Ovary (tissue), 9 donors: ENCODE data around the gene RNU6-7. TPM values are rescaled to one million over a fixed set of nuclear protein-coding genes. Genes with fewer than 3 reads are reported as not detected.

Experiments used
- DNase-seq, 5 donors: peaks; one replicate each; pipeline ENCODE4 v3.0.0-alpha.2; 2019 to 2020
- H3K27ac ChIP-seq, 2 donors: fragments of 200-600 bp; one replicate each; pipeline versions ENCODE4 v1.5.1 to v1.8.0; 2019 to 2022
- H3K27me3 ChIP-seq: fragments of 200-600 bp; one replicate; pipeline ENCODE4 v1.8.0; 2022
- H3K36me3 ChIP-seq: fragments of 200-600 bp; sonication (generic); one replicate; pipeline ENCODE4 v1.5.1; 2019
- H3K4me1 ChIP-seq: one replicate; pipeline ENCODE4 v1.8.1; 2013; ENCODE audit warnings: mild to moderate bottlenecking, moderate library complexity; ENCODE audit not compliant: insufficient read depth
- H3K4me3 ChIP-seq: fragments of 200-600 bp; sonication (generic); one replicate; pipeline ENCODE4 v1.5.1; 2017
- H3K9me3 ChIP-seq, 2 donors: fragments of 200-600 bp in 1 of 2; sonication (generic) in 1 of 2; one replicate each; pipeline versions ENCODE4 v1.5.1 to v1.8.1; 2013 to 2019; ENCODE audit warnings: mild to moderate bottlenecking in 1 of 2, moderate library complexity in 1 of 2
- EP300 ChIP-seq: sonication (generic); formaldehyde crosslinking; IDR thresholded peaks from one replicate; pipeline ENCODE4 v1.6.1; 2017; ENCODE audit warnings: antibody characterized with exemption
- POLR2A ChIP-seq: fragments of 450-650 bp; IDR thresholded peaks from one replicate; pipeline ENCODE4 v1.6.1; 2017; ENCODE audit warnings: antibody characterized with exemption, mild to moderate bottlenecking, moderate library complexity
- WGBS, 3 donors: extraction: QIAGEN DNeasy Blood & Tissue Kit in 1 of 3; methylation state at CpG; one replicate each; pipeline versions ENCODE4 v1.1.5 to v1.1.7; 2013 to 2017; 5-methylcytosine and 5-hydroxymethylcytosine counted together
- intact Hi-C, 4 donors: fragments of 100-400 bp; cut with DNase I; formaldehyde crosslinking; loops; one replicate each; pipeline versions ENCODE4 v1.11.0 to v1.15.1; 2022 to 2023
- polyA plus RNA-seq, 2 donors: library from polyadenylated mRNA; stranded (reverse); fragments of 200-250 nt in 1 of 2; fragments of 350-450 nt in 1 of 2; fragmentation: Illumina TruSeq in 1 of 2; extraction: RNeasy Lipid Tissue Mini Kit (QIAGEN cat#74804) in 1 of 2; gene quantifications; one replicate each; pipeline ENCODE4 v1.2.3, GENCODE V29; 2013 to 2014
- total RNA-seq, 7 donors: library from RNA; depleted of rRNA in 2 of 7; stranded (reverse); fragments of >200 nt in 2 of 7; fragmentation: NEBNext Ultra II Directional in 3 of 7; extraction: Animal tissue kit (Norgen Biotek cat#: 25700) in 3 of 7; gene quantifications; one replicate each; pipeline versions ENCODE4 v1.1.0 to v1.2.4, GENCODE V29; 2016 to 2023
- TF ChIP-seq, protein P1 (sequence below), 3 donors: fragments of 450-650 bp in 2 of 3; fragments of 200-600 bp in 1 of 3; IDR thresholded peaks; one replicate each; pipeline versions ENCODE4 v1.5.1 to v1.8.0; 2016 to 2022; ENCODE audit warnings: antibody characterized with exemption in 3 of 3, mild to moderate bottlenecking in 1 of 3
- donor health status: DM: no; HTN: no; CAD: no; lungs with moderate emphysema.
- donor health status: DM: no; HTN: no; CAD: no.
- donor health status: Bipolar disorder and iron deficiency.
- donor health status: DM: yes; HTN: yes; CAD: no.
- donor health status: DM: no; HTN: no; CAD: no.
- donor health status: DM: yes; HTN: yes; CAD: no.

Gene RNU6-7
- total and polyA plus RNA-seq, 9 donors: not detected

DNA sequence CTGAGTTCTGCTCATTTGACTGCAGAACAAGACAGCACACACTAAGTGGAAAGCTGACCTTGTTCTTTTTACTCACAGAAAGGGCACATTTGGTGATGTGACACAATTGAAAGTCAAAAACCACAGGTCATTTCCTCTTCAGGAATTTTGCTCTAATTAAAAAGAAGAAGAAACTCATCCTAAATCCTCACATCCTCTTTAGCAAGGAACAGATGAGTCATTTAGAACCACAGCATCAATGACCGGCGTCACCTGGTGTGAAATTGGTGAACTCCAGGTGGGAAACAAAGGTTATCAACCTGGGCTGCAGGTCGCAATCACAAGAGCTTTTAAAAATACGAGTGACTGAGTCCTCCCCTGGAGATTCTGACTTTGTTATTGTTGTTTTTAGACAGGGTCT is 4.1 kb downstream of the RNU6-7 start:
- no peak overlapping the region for H3K27ac ChIP-seq
- no peak for DNase-seq

DNA sequence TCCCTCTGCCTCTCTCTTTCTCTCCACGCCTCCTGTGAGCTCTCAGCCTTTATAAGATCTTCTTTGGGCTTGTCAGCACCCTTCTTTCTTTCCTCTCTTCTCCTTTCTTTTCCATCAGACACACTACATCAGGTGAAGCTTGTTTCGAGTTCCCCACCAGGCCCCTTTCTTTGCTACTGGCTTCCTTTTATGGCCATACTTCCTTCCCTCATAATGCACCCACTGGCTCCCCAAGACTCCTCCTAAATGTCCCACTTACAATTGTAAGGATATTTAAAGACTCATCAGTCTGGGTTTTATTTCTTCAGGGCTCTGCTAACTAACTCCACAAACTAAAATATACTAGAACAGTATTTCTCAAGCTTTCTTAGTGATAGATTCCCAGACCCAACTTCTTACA is 4.7 kb downstream of the RNU6-7 start:
- Histone ChIP-seq H3K36me3 (no peaks in the 10 kb centered on the region), H3K4me3 (no peak overlapping the region), H3K4me1 (no peaks in the 10 kb centered on the region), H3K27ac (no peak overlapping the region), H3K27me3 (no peaks in the 10 kb centered on the region), H3K9me3 (no peaks in the 10 kb centered on the region)
- no peak for DNase-seq
- WGBS, 3 donors: 69 to 78% (median 76%) methylated on average over 2 of the region's 2 CpGs
- TF ChIP-seq EP300: no peak
- TF ChIP-seq POLR2A: no peak
- TF ChIP-seq, protein P1, sequence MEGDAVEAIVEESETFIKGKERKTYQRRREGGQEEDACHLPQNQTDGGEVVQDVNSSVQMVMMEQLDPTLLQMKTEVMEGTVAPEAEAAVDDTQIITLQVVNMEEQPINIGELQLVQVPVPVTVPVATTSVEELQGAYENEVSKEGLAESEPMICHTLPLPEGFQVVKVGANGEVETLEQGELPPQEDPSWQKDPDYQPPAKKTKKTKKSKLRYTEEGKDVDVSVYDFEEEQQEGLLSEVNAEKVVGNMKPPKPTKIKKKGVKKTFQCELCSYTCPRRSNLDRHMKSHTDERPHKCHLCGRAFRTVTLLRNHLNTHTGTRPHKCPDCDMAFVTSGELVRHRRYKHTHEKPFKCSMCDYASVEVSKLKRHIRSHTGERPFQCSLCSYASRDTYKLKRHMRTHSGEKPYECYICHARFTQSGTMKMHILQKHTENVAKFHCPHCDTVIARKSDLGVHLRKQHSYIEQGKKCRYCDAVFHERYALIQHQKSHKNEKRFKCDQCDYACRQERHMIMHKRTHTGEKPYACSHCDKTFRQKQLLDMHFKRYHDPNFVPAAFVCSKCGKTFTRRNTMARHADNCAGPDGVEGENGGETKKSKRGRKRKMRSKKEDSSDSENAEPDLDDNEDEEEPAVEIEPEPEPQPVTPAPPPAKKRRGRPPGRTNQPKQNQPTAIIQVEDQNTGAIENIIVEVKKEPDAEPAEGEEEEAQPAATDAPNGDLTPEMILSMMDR (IDR thresholded peaks at IDR 0.05): no peak
- intact Hi-C loops: loop anchor here in 1 of 4 donors (10.0 kb wide), 2 partner anchors 48 to 242 kb away; no protein-coding TSS in a partner anchor

More for the DNA sequence above, 4.1 kb downstream of the RNU6-7 start:
- H3K4me1 ChIP-seq: no peaks in the 10 kb centered on the region
- no peaks in the 10 kb centered on the region for H3K36me3 ChIP-seq
- intact Hi-C loops: loop anchor here in 1 of 4 donors (10.0 kb wide), 2 partner anchors 49 to 241 kb away; no protein-coding TSS in a partner anchor
- no peaks in the 10 kb centered on the region for H3K27me3 ChIP-seq
- TF ChIP-seq POLR2A: no peak
- TF ChIP-seq, protein P1 (IDR thresholded peaks at IDR 0.05): no peak
- no peaks in the 10 kb centered on the region for H3K9me3 ChIP-seq
- no peak overlapping the region for H3K4me3 ChIP-seq
- 75 to 85% (median 78%) methylated on average over 4 of the region's 4 CpGs for WGBS, 3 donors

DNA sequence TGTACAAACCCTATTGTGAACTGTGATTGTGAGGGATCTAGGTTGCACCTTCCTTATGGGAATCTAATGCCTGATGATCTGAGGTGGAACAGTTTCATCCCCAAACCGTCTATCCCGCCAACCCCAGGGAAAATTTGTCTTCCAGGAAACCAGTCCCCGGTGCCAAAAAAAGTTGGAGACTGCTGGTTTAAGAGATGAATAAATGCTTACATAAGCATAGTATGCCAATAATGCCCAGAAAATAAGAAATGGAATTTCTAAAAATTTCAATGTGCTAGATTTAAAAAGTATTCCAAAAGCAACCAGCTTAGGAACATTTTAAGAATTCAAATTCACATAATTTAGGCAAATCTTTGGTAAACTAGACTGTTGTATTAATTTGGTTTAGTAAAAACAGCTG is 6.6 kb downstream of the RNU6-7 start:
- TF ChIP-seq EP300 (no peak), POLR2A (no peak)
- TF ChIP-seq, protein P1 (IDR thresholded peaks at IDR 0.05): no peak
- no peak for DNase-seq
- Histone ChIP-seq H3K27me3 (no peaks in the 10 kb centered on the region), H3K4me1 (no peaks in the 10 kb centered on the region), H3K9me3 (no peaks in the 10 kb centered on the region), H3K36me3 (no peaks in the 10 kb centered on the region), H3K4me3 (no peak overlapping the region), H3K27ac (no peak overlapping the region)
- intact Hi-C loops: loop anchor here in 1 of 4 donors (10.0 kb wide), 2 partner anchors 46 to 244 kb away; no protein-coding TSS in a partner anchor
- WGBS, 3 donors: 78 to 89% (median 82%) methylated on average over 3 of the region's 3 CpGs

DNA sequence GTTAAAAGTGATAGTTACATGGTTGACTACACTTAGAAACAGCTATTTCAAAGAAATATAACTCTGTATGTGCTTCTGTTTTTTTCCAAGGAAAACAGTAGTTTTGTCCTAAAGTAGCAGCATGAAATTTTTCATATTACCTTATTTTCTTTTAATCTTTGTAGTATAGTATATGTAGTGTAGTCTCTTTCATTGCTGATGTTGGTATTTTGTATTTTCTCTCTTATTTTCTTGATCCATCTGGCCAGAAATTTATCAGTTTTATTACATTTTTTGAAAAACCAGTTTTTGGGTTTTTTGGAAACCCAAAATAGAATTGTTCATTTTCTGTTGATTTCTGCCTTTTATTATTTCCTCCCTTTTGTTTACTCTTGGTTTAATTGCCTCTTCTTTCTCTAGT is 7.6 kb downstream of the RNU6-7 start:
- Histone ChIP-seq H3K27ac (no peak overlapping the region), H3K4me1 (no peaks in the 10 kb centered on the region), H3K36me3 (no peaks in the 10 kb centered on the region), H3K4me3 (no peak overlapping the region), H3K9me3 (no peaks in the 10 kb centered on the region), H3K27me3 (no peaks in the 10 kb centered on the region)
- intact Hi-C loops: loop anchor here in 1 of 4 donors (10.0 kb wide), 2 partner anchors 45 to 245 kb away; no protein-coding TSS in a partner anchor
- no peak for DNase-seq
- no peak for TF ChIP-seq POLR2A
- TF ChIP-seq EP300: no peak
- TF ChIP-seq, protein P1 (IDR thresholded peaks at IDR 0.05): no peak
